Keratinocyte (primary cell): ENCODE results near the gene SP7. TPM values are rescaled to one million over a fixed set of nuclear protein-coding genes. Genes with fewer than 3 reads are reported as not detected.
"Not testable (repeated sequence)": the region's sequence is repeated elsewhere in the genome, so short reads cannot be mapped to it uniquely, and the experiment has no call there.

Experiments used
- DNase-seq: peaks from one replicate; pipeline ENCODE4 v3.0.0-alpha.2; 2011; ENCODE audit warnings: low read depth, missing footprints, low spot score
- FAIRE-seq: peaks from 2 replicates; lab custom pipeline; 2011; peaks lifted over from hg19 to GRCh38; lab: Jason Lieb, UNC
- H2AFZ ChIP-seq: 2 replicates; pipeline ENCODE4 v1.6.0; 2012; ENCODE audit warnings: low read length, control low read depth, inconsistent platforms; ENCODE audit not compliant: control insufficient read depth
- H3K27ac ChIP-seq: 2 replicates; pipeline ENCODE4 v1.5.1; 2011; ENCODE audit warnings: low read length; ENCODE audit not compliant: control insufficient read depth, insufficient read depth
- H3K27me3 ChIP-seq: 3 replicates; pipeline ENCODE4 v1.6.0; 2011; ENCODE audit warnings: low read length; ENCODE audit not compliant: control insufficient read depth, insufficient read depth; ENCODE audit errors: extremely low read depth
- H3K36me3 ChIP-seq, 2 experiments: 2 replicates in 1 of 2; 3 replicates in 1 of 2; pipeline ENCODE4 v1.5.1; 2011; ENCODE audit warnings: low read length in 2 of 2, mild to moderate bottlenecking in 1 of 2; ENCODE audit not compliant: control insufficient read depth in 2 of 2, insufficient read depth in 2 of 2; ENCODE audit errors: extremely low read depth in 1 of 2
- H3K4me1 ChIP-seq: 3 replicates; pipeline ENCODE4 v1.5.1; 2011; ENCODE audit warnings: low read length; ENCODE audit not compliant: control insufficient read depth, insufficient read depth; ENCODE audit errors: extremely low read depth
- H3K4me2 ChIP-seq: 3 replicates; pipeline ENCODE4 v1.6.0; 2011; ENCODE audit warnings: low read depth, low read length; ENCODE audit not compliant: control insufficient read depth, insufficient read depth; ENCODE audit errors: extremely low read depth
- H3K4me3 ChIP-seq, 3 experiments: fragments of 200-600 bp in 1 of 3; sonication (generic) in 1 of 3; 2 replicates in 2 of 3; 3 replicates in 1 of 3; pipeline ENCODE4 v1.5.1; 2011 to 2016; ENCODE audit warnings: low read length in 3 of 3, mild to moderate bottlenecking in 3 of 3, control low read depth in 2 of 3, inconsistent platforms in 1 of 3, low read depth in 1 of 3, mixed read lengths in 1 of 3, mixed run types in 1 of 3, moderate library complexity in 1 of 3; ENCODE audit not compliant: control insufficient read depth in 2 of 3, insufficient read depth in 2 of 3; ENCODE audit errors: extremely low read depth in 1 of 3
- H3K79me2 ChIP-seq: 2 replicates; pipeline ENCODE4 v1.6.0; 2012; ENCODE audit warnings: low read length; ENCODE audit not compliant: control insufficient read depth, insufficient read depth
- H3K9ac ChIP-seq: 3 replicates; pipeline ENCODE4 v1.6.0; 2011; ENCODE audit warnings: low read length; ENCODE audit not compliant: control insufficient read depth, insufficient read depth; ENCODE audit errors: extremely low read depth
- H3K9me1 ChIP-seq: 3 replicates; pipeline ENCODE4 v1.6.0; 2011; ENCODE audit warnings: low read length; ENCODE audit not compliant: control insufficient read depth, insufficient read depth; ENCODE audit errors: extremely low read depth
- H3K9me3 ChIP-seq: 2 replicates; pipeline ENCODE4 v1.5.1; 2012; ENCODE audit warnings: low read depth, low read length; ENCODE audit not compliant: control insufficient read depth
- H4K20me1 ChIP-seq: 3 replicates; pipeline ENCODE4 v1.6.0; 2011; ENCODE audit warnings: low read length; ENCODE audit not compliant: control insufficient read depth, insufficient read depth; ENCODE audit errors: extremely low read depth
- CTCF ChIP-seq, 3 experiments: IDR thresholded peaks in 1 of 3; conservative IDR thresholded peaks in 1 of 3; optimal IDR thresholded peaks in 1 of 3; 2 replicates in 2 of 3; 3 replicates in 1 of 3; pipeline versions ENCODE3 to v1.5.1; 2011; ENCODE audit warnings: low read length in 3 of 3, mild to moderate bottlenecking in 3 of 3, moderate library complexity in 2 of 3, control low read depth in 1 of 3, inconsistent platforms in 1 of 3; ENCODE audit not compliant: insufficient read depth in 2 of 3; ENCODE audit errors: extremely low read depth in 1 of 3
- EZH2 ChIP-seq: IDR thresholded peaks from one replicate; pipeline ENCODE4 v1.6.1; 2012; ENCODE audit warnings: inconsistent platforms, mild to moderate bottlenecking, low read length, moderate library complexity
- dilution Hi-C: fragments of 300-500 bp; cut with MboI; formaldehyde crosslinking; loops from one replicate; pipeline ENCODE4 v1.7.0; 2020; ENCODE audit warnings: low sequenced_read_pairs; ENCODE audit not compliant: extremely low pct_ligation_motif_present
- polyA plus RNA-seq, 5 experiments: library from polyadenylated mRNA; depleted of rRNA in 3 of 5; stranded (reverse) in 3 of 5; stranded (forward) in 1 of 5; unstranded in 1 of 5; fragments of >200 nt; gene quantifications; 1 replicate in 1 of 5; 2 replicates in 3 of 5; 3 replicates in 1 of 5; pipeline versions ENCODE4 v1.2.1 to v1.2.3, GENCODE V29; 2011 to 2012; ENCODE audit warnings: missing spikeins in 2 of 5, low read depth in 1 of 5, low replicate concordance in 1 of 5

Gene SP7
- polyA plus RNA-seq, 1 donor (not counting 4 experiments of a cell fraction or from before 2014, with no cell fraction given) = not detected

GRCh38 chr12:53365245-53365904, 29.2 kb upstream of the SP7 start:
- FAIRE-seq = no peak
- Histone ChIP-seq H3K4me3 (no peak overlapping the region), H3K4me1 (peaks cover 7% of the 10 kb centered on the region), H4K20me1 (no peaks in the 10 kb centered on the region), H2AFZ (no peak overlapping the region), H3K79me2 (no peaks in the 10 kb centered on the region), H3K27ac (no peak overlapping the region), H3K4me2 (no peak overlapping the region), H3K9me1 (no peaks in the 10 kb centered on the region), H3K9me3 (no peaks in the 10 kb centered on the region), H3K9ac (no peak overlapping the region), H3K27me3 (no peaks in the 10 kb centered on the region), H3K36me3 (no peaks in the 10 kb centered on the region)
- no peak for DNase-seq
- TF ChIP-seq CTCF (optimal IDR thresholded peaks at IDR 0.05 in 1 of 3, IDR thresholded peaks at IDR 0.05 in 1 of 3, conservative IDR thresholded peaks at IDR 0.05 in 1 of 3; ENCODE audit: extremely low read depth in 1 of 3, insufficient read depth in 2 of 3, low read length in 3 of 3) (no peak), EZH2 (no peak)
- dilution Hi-C loops = no loop called here

- H3K79me2 ChIP-seq, H3K9me1 ChIP-seq, H3K36me3 ChIP-seq, dilution Hi-C loops, H3K4me1 ChIP-seq, FAIRE-seq, H3K4me2 ChIP-seq, H3K9me3 ChIP-seq, H3K4me3 ChIP-seq, H2AFZ ChIP-seq, H3K27me3 ChIP-seq, H3K27ac ChIP-seq, H4K20me1 ChIP-seq, H3K9ac ChIP-seq, DNase-seq: not testable (repeated sequence)
Observed at GRCh38 chr12:53361638-53362037, 25.5 kb upstream of the SP7 start.
